Measurements from ENCODE around the gene FXYD1.
"Not testable (repeated sequence)": the region's sequence is repeated elsewhere in the genome, so short reads cannot be mapped to it uniquely, and the experiment has no call there.

Gene FXYD1

DNA sequence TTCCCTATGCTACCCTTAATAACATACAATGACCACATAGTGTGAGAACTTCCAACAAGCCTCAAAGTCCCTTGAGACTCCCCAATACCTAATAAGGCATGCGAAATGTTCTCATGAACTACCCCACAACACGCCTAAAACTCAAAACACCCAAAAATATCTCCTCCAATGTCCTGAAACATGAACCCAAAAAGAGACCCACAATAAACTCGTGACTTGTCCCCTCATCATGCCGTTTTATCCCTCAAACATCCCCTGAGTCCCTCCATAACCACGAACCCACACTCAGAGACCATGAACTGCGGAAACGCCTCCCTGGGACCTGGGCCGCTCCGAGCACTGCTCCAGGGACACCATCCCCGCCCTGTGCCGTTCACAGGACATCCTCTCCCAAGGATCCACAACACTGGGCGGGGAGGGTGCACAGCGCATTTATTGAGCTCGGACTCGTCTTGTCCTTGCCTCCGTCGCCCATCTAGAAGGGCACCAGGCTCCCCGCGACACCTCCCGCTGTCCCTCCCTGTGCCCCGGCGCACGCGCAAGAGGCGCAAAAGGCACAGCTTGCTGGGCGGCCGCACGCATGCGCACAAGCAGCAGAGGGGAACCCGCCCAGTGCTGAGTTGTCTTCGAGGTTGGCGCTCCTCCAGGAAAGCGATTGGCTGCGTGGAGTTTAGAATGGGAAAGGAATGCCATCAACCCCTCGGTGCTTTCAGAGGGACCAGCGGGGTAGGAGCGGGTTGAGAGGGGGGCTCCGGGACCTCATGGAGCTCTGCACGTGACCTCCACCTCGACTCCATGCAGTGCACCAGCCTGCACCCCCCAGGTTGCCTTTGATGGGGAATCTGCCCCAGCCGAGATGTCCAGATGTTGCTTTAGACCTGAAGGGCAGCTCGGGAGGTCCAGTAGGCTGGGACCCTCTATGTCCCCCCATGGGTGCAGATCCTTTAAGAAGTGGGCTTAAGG lies 14.2 kb upstream of the FXYD1 start:
- peak; percentile 96 for DNase-seq (ENCODE audit: insufficient read length, low spot score)
- FAIRE-seq: peak; percentile 95
- TF ChIP-seq POU2F2 (IDR thresholded peaks at IDR 0.05; ENCODE audit: low read depth, low read length): no peak
- TF ChIP-seq SPI1 (IDR thresholded peaks at IDR 0.05; ENCODE audit: low read depth, low read length): no peak
- TF ChIP-seq POLR2AphosphoS5 (IDR thresholded peaks at IDR 0.05; ENCODE audit: low read depth, low read length): 0 out of 2 replicates have a peak, but pooled peaks have one; percentile 38
- no peak for TF ChIP-seq TAF1 (IDR thresholded peaks at IDR 0.05; ENCODE audit: low read depth, low read length)
- TF ChIP-seq POLR2A (IDR thresholded peaks at IDR 0.05; ENCODE audit: low read depth, low read length): 0 out of 2 replicates have a peak, but pooled peaks have one; percentile 32
- TF ChIP-seq PAX5 (IDR thresholded peaks at IDR 0.05; ENCODE audit: insufficient read depth, low read length, severe bottlenecking): no peak

DNA sequence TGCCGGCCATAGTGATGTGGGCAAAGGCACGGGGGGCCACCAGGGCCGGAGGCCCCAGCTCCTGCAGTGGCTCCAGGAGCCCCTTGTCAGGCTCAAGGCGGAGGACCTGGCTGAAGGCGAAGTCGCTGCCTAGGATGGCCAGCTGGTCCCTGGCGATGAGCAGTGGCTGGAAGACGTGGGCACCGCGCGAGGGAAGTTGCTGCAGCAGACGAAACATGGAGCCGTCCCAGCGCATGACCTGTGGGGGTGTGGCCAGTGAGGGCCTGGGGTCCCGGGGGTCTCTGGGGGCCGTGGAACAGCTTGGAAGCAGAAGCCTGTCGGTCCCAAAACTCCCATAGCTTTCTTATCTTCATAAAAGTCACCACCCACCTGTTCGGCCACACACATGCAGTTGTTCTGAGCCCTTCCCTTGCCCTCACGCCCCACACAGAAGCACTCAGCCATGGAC lies 13.3 kb upstream of the FXYD1 start:
- DNase-seq (ENCODE audit: insufficient read length, low spot score) (no peak), FAIRE-seq (no peak)
- TF ChIP-seq POLR2A (IDR thresholded peaks at IDR 0.05; ENCODE audit: low read depth, low read length): no peak
- no peak for TF ChIP-seq POLR2AphosphoS5 (IDR thresholded peaks at IDR 0.05; ENCODE audit: low read depth, low read length)
- no peak for TF ChIP-seq PAX5 (IDR thresholded peaks at IDR 0.05; ENCODE audit: insufficient read depth, low read length, severe bottlenecking)
- TF ChIP-seq TAF1 (IDR thresholded peaks at IDR 0.05; ENCODE audit: low read depth, low read length): no peak
- TF ChIP-seq SPI1 (IDR thresholded peaks at IDR 0.05; ENCODE audit: low read depth, low read length): no peak
- no peak for TF ChIP-seq POU2F2 (IDR thresholded peaks at IDR 0.05; ENCODE audit: low read depth, low read length)

DNA sequence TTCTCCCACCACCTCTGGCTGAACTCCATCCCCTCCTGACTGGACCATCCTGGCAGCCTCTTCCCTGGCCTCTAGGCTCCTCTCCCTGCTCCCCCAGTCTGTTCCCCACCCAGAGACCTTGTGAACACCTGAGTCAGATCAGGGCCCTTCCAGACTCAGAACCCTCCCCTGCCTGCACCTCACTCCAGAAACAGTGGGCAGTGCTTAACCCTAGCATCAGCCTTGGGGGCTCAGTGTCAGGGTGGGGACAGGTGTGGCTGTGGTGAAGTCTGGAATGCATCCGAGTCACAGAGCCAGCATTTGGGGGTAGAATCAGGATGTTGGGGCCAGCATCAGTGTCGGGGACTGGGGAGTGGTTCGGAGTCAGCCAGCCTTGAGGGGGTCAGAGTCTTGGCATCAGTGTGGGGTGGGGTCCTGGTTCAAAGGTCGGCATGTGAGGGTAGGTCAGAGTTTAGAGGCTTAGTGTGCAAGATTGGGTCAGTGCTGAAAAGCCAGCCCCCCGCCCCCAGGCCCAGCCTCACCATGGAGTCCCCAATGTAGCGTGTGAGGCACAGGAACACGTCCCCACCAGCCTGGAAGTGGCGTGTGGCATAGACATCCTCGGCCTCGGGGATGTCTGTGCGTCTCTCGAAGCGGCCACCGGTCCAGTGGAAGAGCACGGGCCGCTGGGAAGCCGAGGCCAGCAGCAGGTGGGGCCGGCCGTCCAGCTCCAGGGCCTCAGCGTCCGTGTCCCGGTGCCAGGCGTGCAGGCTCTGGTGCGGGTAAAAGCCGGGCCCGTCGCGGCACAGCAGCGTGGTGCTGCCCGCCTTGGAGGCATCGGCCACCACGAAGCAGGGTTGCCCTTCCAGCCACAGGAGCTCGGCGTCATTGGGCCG lies 12.6 kb upstream of the FXYD1 start:
- FAIRE-seq: no peak
- no peak for TF ChIP-seq TAF1 (IDR thresholded peaks at IDR 0.05; ENCODE audit: low read depth, low read length)
- no peak for TF ChIP-seq POLR2AphosphoS5 (IDR thresholded peaks at IDR 0.05; ENCODE audit: low read depth, low read length)
- no peak for TF ChIP-seq POU2F2 (IDR thresholded peaks at IDR 0.05; ENCODE audit: low read depth, low read length)
- TF ChIP-seq PAX5 (IDR thresholded peaks at IDR 0.05; ENCODE audit: insufficient read depth, low read length, severe bottlenecking): no peak
- TF ChIP-seq POLR2A (IDR thresholded peaks at IDR 0.05; ENCODE audit: low read depth, low read length): no peak

GRCh38 chr19:35126624-35126959 lies 12.0 kb upstream of the FXYD1 start:
- no peak for FAIRE-seq
- TF ChIP-seq POLR2A (IDR thresholded peaks at IDR 0.05; ENCODE audit: low read depth, low read length): no peak
- DNase-seq (ENCODE audit: insufficient read length, low spot score): no peak

More for the DNA sequence above, 12.6 kb upstream of the FXYD1 start:
- DNase-seq (ENCODE audit: insufficient read length, low spot score): no peak

GRCh38 chr19:35127871-35128270 lies 10.8 kb upstream of the FXYD1 start:
- TF ChIP-seq TAF1 (IDR thresholded peaks at IDR 0.05; ENCODE audit: low read depth, low read length) (no peak), SPI1 (IDR thresholded peaks at IDR 0.05; ENCODE audit: low read depth, low read length) (no peak), PAX5 (IDR thresholded peaks at IDR 0.05; ENCODE audit: insufficient read depth, low read length, severe bottlenecking) (no peak), POLR2A (IDR thresholded peaks at IDR 0.05; ENCODE audit: low read depth, low read length) (no peak), POU2F2 (IDR thresholded peaks at IDR 0.05; ENCODE audit: low read depth, low read length) (no peak), POLR2AphosphoS5 (IDR thresholded peaks at IDR 0.05; ENCODE audit: low read depth, low read length) (no peak)
- FAIRE-seq (no peak), DNase-seq (ENCODE audit: insufficient read length, low spot score) (no peak)

- TF ChIP-seq POLR2A (IDR thresholded peaks at IDR 0.05; ENCODE audit: low read depth, low read length) (no peak), POU2F2 (IDR thresholded peaks at IDR 0.05; ENCODE audit: low read depth, low read length) (no peak), PAX5 (IDR thresholded peaks at IDR 0.05; ENCODE audit: insufficient read depth, low read length, severe bottlenecking) (no peak), POLR2AphosphoS5 (IDR thresholded peaks at IDR 0.05; ENCODE audit: low read depth, low read length) (no peak), SPI1 (IDR thresholded peaks at IDR 0.05; ENCODE audit: low read depth, low read length) (no peak), TAF1 (IDR thresholded peaks at IDR 0.05; ENCODE audit: low read depth, low read length) (no peak)
- no peak for FAIRE-seq
- DNase-seq (ENCODE audit: insufficient read length, low spot score): no peak
Observed at GRCh38 chr19:35128398-35129057, 10.1 kb upstream of the FXYD1 start.

DNA sequence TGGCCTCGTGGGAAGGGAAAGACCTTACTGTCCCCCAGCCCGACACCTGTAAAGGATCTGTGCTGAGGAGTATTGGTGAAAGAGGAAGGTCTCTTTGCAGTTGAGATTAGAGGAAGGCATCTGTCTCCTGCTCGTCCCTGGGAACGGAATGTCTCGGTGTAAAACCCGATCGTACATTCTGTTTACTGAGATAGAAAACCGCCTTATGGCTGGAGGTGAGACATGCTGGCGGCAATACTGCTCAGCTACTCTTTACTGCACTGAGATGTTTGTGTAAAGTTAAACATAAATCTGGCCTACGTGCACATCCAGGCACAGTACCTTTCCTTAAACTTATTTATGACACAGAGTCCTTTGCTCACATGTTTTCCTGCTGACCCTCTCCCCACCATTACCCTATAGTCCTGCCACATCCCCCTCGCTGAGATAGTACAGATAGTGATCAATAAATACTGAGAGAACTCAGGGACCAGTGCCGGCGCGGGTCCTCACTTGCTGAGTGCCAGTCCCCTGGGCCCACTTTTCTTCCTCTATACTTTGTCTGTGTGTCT lies 8.8 kb upstream of the FXYD1 start:
- DNase-seq (ENCODE audit: insufficient read length, low spot score); FAIRE-seq: not testable (repeated sequence)

DNA sequence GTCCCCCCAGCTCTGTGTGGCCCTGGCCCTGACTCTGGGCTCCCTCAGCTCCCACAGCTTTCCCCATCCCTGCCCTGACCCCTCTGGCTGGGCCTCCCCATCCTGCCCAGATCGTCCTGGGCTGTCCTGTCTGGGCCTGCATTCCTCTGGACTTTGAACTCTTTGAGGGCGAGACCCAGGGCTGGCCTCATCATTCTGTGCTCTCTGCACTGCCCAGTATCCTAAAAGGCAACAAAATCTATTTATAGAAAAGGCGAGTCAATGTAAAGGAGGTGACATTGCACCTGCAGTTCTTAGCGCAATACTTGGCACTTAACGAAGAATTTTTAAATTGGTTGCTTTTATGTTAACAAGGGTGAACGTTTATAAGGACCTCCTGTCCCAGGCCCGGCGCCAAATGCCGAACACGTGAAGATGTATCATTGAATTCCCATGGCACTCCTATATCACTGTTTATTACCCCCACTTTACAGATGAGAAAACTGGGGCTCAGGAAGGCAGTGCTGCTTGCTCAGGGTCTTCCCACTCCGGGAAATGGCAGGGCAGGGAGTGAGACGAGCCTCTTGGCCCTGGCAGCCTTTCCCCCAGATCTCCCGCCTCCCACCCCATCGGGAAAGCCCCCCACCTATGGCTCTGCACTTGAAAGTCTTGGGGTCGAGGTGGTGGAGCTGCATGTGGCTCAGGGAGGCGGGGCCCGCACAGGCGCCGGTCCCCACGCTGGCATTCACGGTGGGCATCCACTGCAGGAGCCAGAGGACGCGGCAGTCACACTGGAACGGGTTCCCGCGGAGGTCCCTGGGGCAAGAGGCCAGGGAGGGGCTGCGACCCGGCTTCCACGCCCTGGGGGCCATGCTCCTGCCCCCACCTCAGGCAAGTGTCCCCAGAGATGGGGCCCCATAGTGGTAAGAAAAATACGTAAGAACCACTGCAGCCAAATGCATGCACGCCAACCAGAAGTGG lies 7.6 kb upstream of the FXYD1 start:
- TF ChIP-seq POLR2AphosphoS5 (IDR thresholded peaks at IDR 0.05; ENCODE audit: low read depth, low read length) (no peak), SPI1 (IDR thresholded peaks at IDR 0.05; ENCODE audit: low read depth, low read length) (no peak), POLR2A (IDR thresholded peaks at IDR 0.05; ENCODE audit: low read depth, low read length) (no peak), POU2F2 (IDR thresholded peaks at IDR 0.05; ENCODE audit: low read depth, low read length) (no peak), PAX5 (IDR thresholded peaks at IDR 0.05; ENCODE audit: insufficient read depth, low read length, severe bottlenecking) (no peak), TAF1 (IDR thresholded peaks at IDR 0.05; ENCODE audit: low read depth, low read length) (no peak)
- FAIRE-seq (no peak), DNase-seq (ENCODE audit: insufficient read length, low spot score) (no peak)

All from GM12891 (cell line).